GM12875 (cell line): ENCODE measurements around the gene KCNQ2.

Source experiments
- H3K4me3 ChIP-seq: one replicate; pipeline ENCODE4 v1.5.1; 2011; ENCODE audit warnings: low read depth, low read length, control low read depth
- TF ChIP-seq, protein P1 (sequence below): IDR thresholded peaks from 2 replicates; pipeline ENCODE4 v1.5.1; 2011; ENCODE audit warnings: low read depth, mild to moderate bottlenecking, control low read depth, inconsistent platforms, low read length, moderate library complexity, borderline replicate concordance; ENCODE audit not compliant: insufficient read depth

The KCNQ2 gene

GRCh38 chr20:63412889-63413288 lies 59.6 kb downstream of the KCNQ2 start:
- TF ChIP-seq, protein P1, sequence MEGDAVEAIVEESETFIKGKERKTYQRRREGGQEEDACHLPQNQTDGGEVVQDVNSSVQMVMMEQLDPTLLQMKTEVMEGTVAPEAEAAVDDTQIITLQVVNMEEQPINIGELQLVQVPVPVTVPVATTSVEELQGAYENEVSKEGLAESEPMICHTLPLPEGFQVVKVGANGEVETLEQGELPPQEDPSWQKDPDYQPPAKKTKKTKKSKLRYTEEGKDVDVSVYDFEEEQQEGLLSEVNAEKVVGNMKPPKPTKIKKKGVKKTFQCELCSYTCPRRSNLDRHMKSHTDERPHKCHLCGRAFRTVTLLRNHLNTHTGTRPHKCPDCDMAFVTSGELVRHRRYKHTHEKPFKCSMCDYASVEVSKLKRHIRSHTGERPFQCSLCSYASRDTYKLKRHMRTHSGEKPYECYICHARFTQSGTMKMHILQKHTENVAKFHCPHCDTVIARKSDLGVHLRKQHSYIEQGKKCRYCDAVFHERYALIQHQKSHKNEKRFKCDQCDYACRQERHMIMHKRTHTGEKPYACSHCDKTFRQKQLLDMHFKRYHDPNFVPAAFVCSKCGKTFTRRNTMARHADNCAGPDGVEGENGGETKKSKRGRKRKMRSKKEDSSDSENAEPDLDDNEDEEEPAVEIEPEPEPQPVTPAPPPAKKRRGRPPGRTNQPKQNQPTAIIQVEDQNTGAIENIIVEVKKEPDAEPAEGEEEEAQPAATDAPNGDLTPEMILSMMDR = no peak
- H3K4me3 ChIP-seq = no peak overlapping the region

DNA sequence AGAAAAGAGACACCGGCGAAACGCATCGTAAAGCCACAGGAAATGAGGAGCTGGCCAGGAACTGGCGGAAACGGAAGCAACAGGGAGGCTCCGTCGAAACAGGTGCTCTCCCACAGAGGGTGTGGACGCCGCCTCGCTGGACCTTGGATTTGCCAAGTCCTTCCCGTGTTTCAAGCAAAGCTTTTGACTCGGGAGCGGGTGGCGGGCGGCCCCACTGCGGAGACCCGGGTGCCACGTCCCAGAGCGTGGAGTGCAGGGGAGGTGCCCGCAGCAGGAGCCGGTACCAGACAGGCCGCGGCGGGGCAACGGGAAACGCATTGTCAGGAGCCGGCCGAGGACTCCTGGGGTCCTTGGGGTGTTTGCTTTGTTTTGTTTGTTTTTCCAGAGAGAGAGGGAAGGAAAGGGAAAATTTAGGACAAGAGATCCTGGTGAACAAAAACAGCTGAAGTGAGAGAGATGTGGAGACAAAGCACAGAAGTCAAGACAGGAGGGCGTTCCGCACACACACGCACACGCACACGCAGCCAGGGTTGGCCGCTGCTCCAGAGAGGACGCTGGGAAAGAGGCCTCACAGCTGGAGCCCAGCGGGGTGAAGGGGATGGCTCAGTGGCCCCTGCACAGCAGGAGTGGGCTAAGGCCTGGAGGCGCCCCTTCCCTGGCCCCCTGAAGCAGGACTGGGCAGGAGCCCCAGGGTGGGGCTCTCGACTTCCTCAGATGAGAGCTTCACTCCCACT lies 60.4 kb downstream of the KCNQ2 start:
- H3K4me3 ChIP-seq = no peak overlapping the region
- TF ChIP-seq, protein P1 = no peak

DNA sequence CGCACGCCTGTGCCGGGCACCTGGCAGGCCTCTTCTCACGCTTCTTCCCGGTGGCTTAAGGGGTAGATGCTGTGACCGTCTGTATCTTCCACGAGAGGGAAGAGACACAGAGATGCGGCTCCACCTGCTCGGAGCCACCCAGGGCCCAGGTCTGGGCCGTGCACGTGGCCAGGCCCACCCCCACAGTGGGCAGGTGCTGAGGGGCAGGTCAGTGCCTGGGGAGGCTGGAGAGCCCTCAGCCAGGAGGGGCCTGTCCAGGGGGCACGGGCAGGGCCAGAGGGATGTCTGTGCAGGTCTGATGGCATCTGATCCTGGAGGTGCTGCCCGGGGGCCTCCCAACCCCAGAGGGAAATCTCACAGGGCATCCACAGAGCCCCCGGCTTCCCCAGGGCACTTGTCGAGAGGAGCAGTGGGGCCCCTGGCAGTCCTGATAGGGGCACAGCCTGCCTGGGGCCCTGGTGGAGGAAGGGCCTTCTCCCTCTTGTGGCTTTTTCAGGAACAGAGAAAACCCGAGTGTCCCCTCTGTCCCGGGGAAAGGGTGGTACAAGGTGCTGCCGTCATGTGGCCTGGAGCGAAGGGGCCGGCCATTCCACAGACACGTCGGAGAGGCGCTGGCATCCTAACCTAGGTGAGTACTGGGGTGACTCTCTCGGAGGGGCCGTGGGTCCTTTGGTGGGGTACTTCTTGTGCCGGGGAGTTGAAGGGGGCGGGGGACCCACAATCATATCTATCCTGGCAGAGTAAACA lies 61.1 kb downstream of the KCNQ2 start:
- H3K4me3 ChIP-seq = no peak overlapping the region
- TF ChIP-seq, protein P1 = no peak

DNA sequence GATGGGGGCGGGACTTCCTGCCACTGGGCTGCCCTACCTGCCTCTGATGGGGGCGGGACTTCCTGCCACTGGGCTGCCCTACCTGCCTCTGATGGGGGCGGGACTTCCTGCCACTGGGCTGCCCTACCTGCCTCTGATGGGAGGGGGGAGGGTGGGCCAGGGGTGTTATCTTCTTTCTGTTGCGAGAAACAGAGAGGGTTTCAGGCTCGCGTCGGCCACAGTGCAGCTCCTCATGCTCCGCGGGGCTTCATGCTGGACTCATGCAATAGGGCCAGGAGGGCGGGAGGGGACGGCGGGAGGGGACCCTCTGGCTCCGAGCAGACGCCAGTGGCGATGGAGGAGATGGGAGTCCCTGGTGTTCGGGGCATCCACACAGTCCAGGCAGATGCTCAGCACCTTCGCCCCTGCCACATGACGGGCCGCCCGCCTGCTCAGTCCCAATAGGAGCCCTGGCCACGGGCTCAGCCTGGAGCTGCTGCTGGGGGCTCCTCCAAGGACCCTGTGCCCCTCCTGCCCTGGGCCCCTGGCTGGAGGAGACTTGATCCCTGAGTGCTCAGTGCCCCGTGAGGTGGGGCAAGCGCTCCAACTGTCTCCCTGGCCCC lies 62.5 kb downstream of the KCNQ2 start:
- no peak overlapping the region for H3K4me3 ChIP-seq
- TF ChIP-seq, protein P1 = no peak

DNA sequence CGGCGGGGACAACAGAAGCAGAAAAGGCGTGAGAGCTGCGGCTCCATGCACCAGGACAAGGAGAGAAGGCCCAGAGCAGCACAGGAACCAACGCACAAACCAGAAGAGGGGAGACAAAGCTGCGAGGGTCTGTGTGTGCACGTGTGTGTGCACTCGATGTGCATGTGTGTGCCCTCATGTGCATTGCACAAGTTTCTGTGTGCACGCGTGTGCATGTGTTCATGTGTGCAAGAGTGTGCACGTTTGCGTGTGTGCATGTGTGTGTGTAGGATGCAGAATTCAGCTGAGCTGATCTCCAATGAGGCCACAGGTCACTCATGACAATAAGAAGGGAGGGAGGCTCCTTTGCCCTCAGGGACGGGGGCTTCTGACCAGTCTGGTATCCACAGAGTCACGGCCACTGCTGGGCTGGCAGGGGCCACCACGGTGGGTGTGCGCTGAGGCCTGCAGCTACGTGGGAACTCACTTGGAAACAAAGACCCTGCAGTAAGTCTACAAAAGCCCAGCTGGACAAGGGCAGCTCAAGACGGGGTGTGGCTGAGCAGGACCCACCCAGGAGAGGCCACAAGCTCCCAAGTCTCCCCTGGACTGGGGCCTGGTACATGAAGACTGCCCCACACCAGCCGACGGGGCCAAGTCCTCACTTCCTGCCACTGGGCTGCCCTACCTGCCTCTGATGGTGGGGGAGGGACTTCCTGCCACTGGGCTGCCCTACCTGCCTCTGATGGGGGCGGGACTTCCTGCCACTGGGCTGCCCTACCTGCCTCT lies 63.2 kb downstream of the KCNQ2 start:
- TF ChIP-seq, protein P1 = no peak

GRCh38 chr20:63408684-63409046 lies 63.8 kb downstream of the KCNQ2 start:
- TF ChIP-seq, protein P1 = no peak
- no peak overlapping the region for H3K4me3 ChIP-seq

More for the DNA sequence above, 63.2 kb downstream of the KCNQ2 start:
- no peak overlapping the region for H3K4me3 ChIP-seq
